ENCODE results near the gene PITPNB.

The PITPNB gene

DNA sequence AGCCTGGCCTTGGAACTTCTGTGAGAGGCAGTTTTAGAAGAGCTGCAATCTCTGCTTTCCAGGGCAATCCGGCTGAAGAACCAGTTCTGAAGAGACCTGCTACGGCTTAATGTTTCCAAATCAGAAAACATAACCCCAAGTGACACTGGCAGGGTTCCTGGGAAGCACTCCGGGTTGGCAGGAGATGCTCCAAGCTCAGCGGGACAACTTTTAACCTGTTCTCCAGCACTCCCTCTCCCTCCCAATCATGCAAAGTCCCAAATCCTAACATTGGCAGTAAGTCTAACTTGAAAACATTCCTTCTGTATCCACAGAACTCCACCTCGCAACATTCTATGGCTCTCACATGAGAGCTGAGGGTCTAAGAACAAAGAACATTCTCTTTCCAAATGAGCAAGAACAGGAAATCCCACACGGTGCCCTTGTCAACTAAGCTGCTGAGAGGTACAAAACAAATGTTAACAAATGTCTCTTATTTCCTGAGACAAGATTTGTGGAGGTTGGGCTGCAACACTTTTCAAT is 69.0 kb downstream of the PITPNB start:
- Histone ChIP-seq H3K4me3 (IDR thresholded peaks at IDR 0.05; ENCODE audit: insufficient read depth, low read depth, low read length) (no peak overlapping the region), H3K4me1 (ENCODE audit: low read depth, poor library complexity, severe bottlenecking) (no peaks in the 10 kb centered on the region), H3K9ac (no peak overlapping the region), H3K79me2 (ENCODE audit: insufficient read depth, low read depth) (no peaks in the 10 kb centered on the region), H3K27ac (no peak overlapping the region), H3K36me3 (ENCODE audit: insufficient read depth) (peaks cover 25% of the 10 kb centered on the region; the same call in 1 of the 2 replicates), H3K4me2 (no peak overlapping the region), H3K27me3 (ENCODE audit: insufficient read depth, low read depth) (no peaks in the 10 kb centered on the region), H2AFZ (ENCODE audit: low read depth) (no peak overlapping the region), H4K20me1 (ENCODE audit: insufficient read depth) (peaks cover 4% of the 10 kb centered on the region; the same call in 1 of the 2 replicates)
- TF ChIP-seq, protein P1, sequence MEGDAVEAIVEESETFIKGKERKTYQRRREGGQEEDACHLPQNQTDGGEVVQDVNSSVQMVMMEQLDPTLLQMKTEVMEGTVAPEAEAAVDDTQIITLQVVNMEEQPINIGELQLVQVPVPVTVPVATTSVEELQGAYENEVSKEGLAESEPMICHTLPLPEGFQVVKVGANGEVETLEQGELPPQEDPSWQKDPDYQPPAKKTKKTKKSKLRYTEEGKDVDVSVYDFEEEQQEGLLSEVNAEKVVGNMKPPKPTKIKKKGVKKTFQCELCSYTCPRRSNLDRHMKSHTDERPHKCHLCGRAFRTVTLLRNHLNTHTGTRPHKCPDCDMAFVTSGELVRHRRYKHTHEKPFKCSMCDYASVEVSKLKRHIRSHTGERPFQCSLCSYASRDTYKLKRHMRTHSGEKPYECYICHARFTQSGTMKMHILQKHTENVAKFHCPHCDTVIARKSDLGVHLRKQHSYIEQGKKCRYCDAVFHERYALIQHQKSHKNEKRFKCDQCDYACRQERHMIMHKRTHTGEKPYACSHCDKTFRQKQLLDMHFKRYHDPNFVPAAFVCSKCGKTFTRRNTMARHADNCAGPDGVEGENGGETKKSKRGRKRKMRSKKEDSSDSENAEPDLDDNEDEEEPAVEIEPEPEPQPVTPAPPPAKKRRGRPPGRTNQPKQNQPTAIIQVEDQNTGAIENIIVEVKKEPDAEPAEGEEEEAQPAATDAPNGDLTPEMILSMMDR (conservative IDR thresholded peaks at IDR 0.05; ENCODE audit: low read depth, low read length): no peak

DNA sequence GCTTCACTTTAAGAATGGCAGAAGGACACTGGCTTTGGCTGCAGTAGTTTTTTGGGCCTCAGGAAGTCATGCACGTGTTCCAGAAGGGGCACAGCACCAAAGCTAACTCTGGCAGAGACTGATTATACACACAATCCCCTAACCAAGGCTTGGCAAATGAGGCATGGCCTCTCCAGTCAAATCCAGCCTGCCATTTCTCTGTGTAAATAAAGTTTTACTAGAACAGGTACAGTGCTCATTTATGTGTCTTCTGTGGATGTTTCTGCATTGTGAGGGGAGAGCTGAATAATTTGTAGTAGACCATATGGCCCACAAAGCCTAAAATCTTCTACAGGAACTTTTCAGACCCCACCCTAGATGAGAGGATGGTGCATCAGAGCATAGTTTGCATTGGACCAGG is 71.1 kb downstream of the PITPNB start:
- H2AFZ ChIP-seq (ENCODE audit: low read depth): no peak overlapping the region
- H3K36me3 ChIP-seq (ENCODE audit: insufficient read depth): peaks cover 12% of the 10 kb centered on the region; the same call in 1 of the 2 replicates
- no peaks in the 10 kb centered on the region for H3K79me2 ChIP-seq (ENCODE audit: insufficient read depth, low read depth)
- H3K27me3 ChIP-seq (ENCODE audit: insufficient read depth, low read depth): no peaks in the 10 kb centered on the region
- H3K4me3 ChIP-seq (IDR thresholded peaks at IDR 0.05; ENCODE audit: insufficient read depth, low read depth, low read length): no peak overlapping the region
- no peak overlapping the region for H3K27ac ChIP-seq
- TF ChIP-seq, protein P1 (conservative IDR thresholded peaks at IDR 0.05; ENCODE audit: low read depth, low read length): no peak
- H3K4me2 ChIP-seq: no peak overlapping the region
- no peak overlapping the region for H3K9ac ChIP-seq
- H3K4me1 ChIP-seq (ENCODE audit: low read depth, poor library complexity, severe bottlenecking): no peaks in the 10 kb centered on the region
- peaks cover 4% of the 10 kb centered on the region; the same call in 1 of the 2 replicates for H4K20me1 ChIP-seq (ENCODE audit: insufficient read depth)

DNA sequence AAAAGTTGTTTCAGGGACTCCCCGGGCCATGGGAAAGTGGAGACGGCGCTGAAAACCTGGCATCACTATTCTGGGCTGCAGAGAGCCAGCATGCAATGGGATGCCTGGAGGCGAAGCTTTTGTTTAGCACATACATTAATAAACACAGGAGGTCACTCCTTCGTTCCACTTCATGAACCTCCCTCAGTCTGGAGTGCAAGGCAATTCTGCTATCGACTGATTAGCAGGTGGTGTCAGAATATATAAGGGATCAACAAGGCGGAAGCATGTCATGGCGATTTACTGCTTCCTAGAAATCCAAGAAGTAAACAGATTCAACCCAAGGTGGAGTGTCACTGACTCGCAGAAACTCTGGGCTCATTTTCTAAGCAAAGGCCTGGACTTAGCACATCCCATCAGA is 72.1 kb downstream of the PITPNB start:
- H3K79me2 ChIP-seq (ENCODE audit: insufficient read depth, low read depth): no peaks in the 10 kb centered on the region
- no peak overlapping the region for H3K4me3 ChIP-seq (IDR thresholded peaks at IDR 0.05; ENCODE audit: insufficient read depth, low read depth, low read length)
- no peak overlapping the region for H3K27ac ChIP-seq
- H4K20me1 ChIP-seq (ENCODE audit: insufficient read depth): no peaks in the 10 kb centered on the region
- no peak overlapping the region for H2AFZ ChIP-seq (ENCODE audit: low read depth)
- H3K36me3 ChIP-seq (ENCODE audit: insufficient read depth): peaks cover 5% of the 10 kb centered on the region; the same call in 1 of the 2 replicates
- H3K27me3 ChIP-seq (ENCODE audit: insufficient read depth, low read depth): no peaks in the 10 kb centered on the region
- no peaks in the 10 kb centered on the region for H3K4me1 ChIP-seq (ENCODE audit: low read depth, poor library complexity, severe bottlenecking)
- H3K9ac ChIP-seq: no peak overlapping the region
- TF ChIP-seq, protein P1 (conservative IDR thresholded peaks at IDR 0.05; ENCODE audit: low read depth, low read length): no peak
- H3K4me2 ChIP-seq: no peak overlapping the region

- Histone ChIP-seq H3K79me2 (ENCODE audit: insufficient read depth, low read depth) (no peaks in the 10 kb centered on the region), H3K27ac (no peak overlapping the region), H3K4me2 (no peak overlapping the region), H3K4me1 (ENCODE audit: low read depth, poor library complexity, severe bottlenecking) (no peaks in the 10 kb centered on the region), H3K4me3 (IDR thresholded peaks at IDR 0.05; ENCODE audit: insufficient read depth, low read depth, low read length) (no peak overlapping the region), H4K20me1 (ENCODE audit: insufficient read depth) (no peaks in the 10 kb centered on the region), H3K9ac (no peak overlapping the region), H3K36me3 (ENCODE audit: insufficient read depth) (no peaks in the 10 kb centered on the region; the same call in 1 of the 2 replicates), H2AFZ (ENCODE audit: low read depth) (no peak overlapping the region), H3K27me3 (ENCODE audit: insufficient read depth, low read depth) (no peaks in the 10 kb centered on the region)
- TF ChIP-seq, protein P1 (conservative IDR thresholded peaks at IDR 0.05; ENCODE audit: low read depth, low read length): no peak
Observed at GRCh38 chr22:27846248-27846757, 72.8 kb downstream of the PITPNB start.

Data from KMS-11 (cell line).